Measurements from ENCODE around the gene TBX10. TPM values are rescaled to one million over a fixed set of nuclear protein-coding genes. Genes with fewer than 3 reads are reported as not detected.
A peak's percentile ranks its signal among the peaks of the same experiment; 100 is the strongest.
"Not testable (repeated sequence)": the region's sequence is repeated elsewhere in the genome, so short reads cannot be mapped to it uniquely, and the experiment has no call there.

TBX10 gene
- total RNA-seq, 2 donors from 2014 or later: not detected

- Mint-ChIP-seq H3K27ac (no peak overlapping the region), H3K36me3 (no peaks in the 10 kb centered on the region), H3K9me3 (no peaks in the 10 kb centered on the region)
- peak in 1 of 2 donors; percentile 67 for DNase-seq (ENCODE audit: low spot score in 2 of 2)
- peak; percentile 74 to 85 for ATAC-seq
Measured at GRCh38 chr11:67640021-67640757, 626 bp upstream of the TBX10 start.

- H3K9me3 Mint-ChIP-seq: no peaks in the 10 kb centered on the region
- no peak overlapping the region for H3K27ac Mint-ChIP-seq
- DNase-seq (ENCODE audit: low spot score in 2 of 2) (no peak), ATAC-seq (no peak)
- H3K36me3 Mint-ChIP-seq: no peaks in the 10 kb centered on the region
Measured at GRCh38 chr11:67638535-67639437, 777 bp downstream of the TBX10 start.

- H3K9me3 Mint-ChIP-seq; H3K36me3 Mint-ChIP-seq; H3K27ac Mint-ChIP-seq; ATAC-seq; DNase-seq (ENCODE audit: low spot score in 2 of 2): not testable (repeated sequence)
Measured at GRCh38 chr11:67637441-67637840, 2.1 kb downstream of the TBX10 start.

- no peaks in the 10 kb centered on the region for H3K36me3 Mint-ChIP-seq
- ATAC-seq (no peak), DNase-seq (ENCODE audit: low spot score in 2 of 2) (no peak)
- H3K9me3 Mint-ChIP-seq: no peaks in the 10 kb centered on the region
- H3K27ac Mint-ChIP-seq: no peak overlapping the region
Measured at GRCh38 chr11:67636962-67637361, 2.6 kb downstream of the TBX10 start.

GRCh38 chr11:67635231-67635521 lies 4.4 kb downstream of the TBX10 start:
- H3K36me3 Mint-ChIP-seq: no peaks in the 10 kb centered on the region
- no peaks in the 10 kb centered on the region for H3K9me3 Mint-ChIP-seq
- ATAC-seq (no peak), DNase-seq (ENCODE audit: low spot score in 2 of 2) (no peak)
- no peak overlapping the region for H3K27ac Mint-ChIP-seq

- Mint-ChIP-seq H3K9me3 (no peaks in the 10 kb centered on the region), H3K36me3 (no peaks in the 10 kb centered on the region), H3K27ac (peak overlapping the region in 1 of 2 donors; percentile 51)
- ATAC-seq: no peak
- no peak for DNase-seq (ENCODE audit: low spot score in 2 of 2)
Measured at GRCh38 chr11:67634366-67635230, 5.0 kb downstream of the TBX10 start.

GRCh38 chr11:67633758-67634365 lies 5.7 kb downstream of the TBX10 start:
- Mint-ChIP-seq H3K27ac (no peak overlapping the region), H3K9me3 (no peaks in the 10 kb centered on the region), H3K36me3 (no peaks in the 10 kb centered on the region)
- no peak for DNase-seq (ENCODE audit: low spot score in 2 of 2)
- no peak for ATAC-seq

GRCh38 chr11:67632982-67633755 lies 6.4 kb downstream of the TBX10 start:
- no peak for DNase-seq (ENCODE audit: low spot score in 2 of 2)

GRCh38 chr11:67632175-67632981 lies 7.2 kb downstream of the TBX10 start:
- ATAC-seq: no peak
- Mint-ChIP-seq H3K36me3 (no peaks in the 10 kb centered on the region), H3K27ac (no peak overlapping the region), H3K9me3 (no peaks in the 10 kb centered on the region)
- DNase-seq (ENCODE audit: low spot score in 2 of 2): no peak

More at GRCh38 chr11:67632982-67633755, 6.4 kb downstream of the TBX10 start:
- no peaks in the 10 kb centered on the region for H3K36me3 Mint-ChIP-seq
- H3K9me3 Mint-ChIP-seq: no peaks in the 10 kb centered on the region
- ATAC-seq: no peak
- H3K27ac Mint-ChIP-seq: no peak overlapping the region

GRCh38 chr11:67631853-67632174 lies 7.7 kb downstream of the TBX10 start:
- no peak overlapping the region for H3K27ac Mint-ChIP-seq
- H3K36me3 Mint-ChIP-seq: no peaks in the 10 kb centered on the region
- ATAC-seq (no peak), DNase-seq (ENCODE audit: low spot score in 2 of 2) (no peak)
- H3K9me3 Mint-ChIP-seq: no peaks in the 10 kb centered on the region

GRCh38 chr11:67631411-67631810 lies 8.2 kb downstream of the TBX10 start:
- ATAC-seq (no peak), DNase-seq (ENCODE audit: low spot score in 2 of 2) (no peak)
- H3K36me3 Mint-ChIP-seq: no peaks in the 10 kb centered on the region
- H3K9me3 Mint-ChIP-seq: no peaks in the 10 kb centered on the region
- peak overlapping the region in 1 of 2 donors; percentile 78 for H3K27ac Mint-ChIP-seq

- Mint-ChIP-seq H3K36me3 (no peaks in the 10 kb centered on the region), H3K27ac (peak overlapping the region; percentile 78 to 84), H3K9me3 (no peaks in the 10 kb centered on the region)
- DNase-seq (ENCODE audit: low spot score in 2 of 2): no peak
- no peak for ATAC-seq
Measured at GRCh38 chr11:67630943-67631331, 8.6 kb downstream of the TBX10 start.

- ATAC-seq (peak; percentile 79 to 81), DNase-seq (ENCODE audit: low spot score in 2 of 2) (peak; percentile 96 to 98)
- H3K36me3 Mint-ChIP-seq: no peaks in the 10 kb centered on the region
- no peaks in the 10 kb centered on the region for H3K9me3 Mint-ChIP-seq
- H3K27ac Mint-ChIP-seq: peak overlapping the region; percentile 78 to 84
Measured at GRCh38 chr11:67630228-67630942, 9.2 kb downstream of the TBX10 start.

GRCh38 chr11:67629386-67630227 lies 10.0 kb downstream of the TBX10 start, which contains the start of gene NUDT8:
Gene NUDT8, minus strand, starts transcription at chr11:67629937. Its CDS starts 26 bp downstream, at chr11:67629911.
- DNase-seq (ENCODE audit: low spot score in 2 of 2) (peak; percentile 86 to 91), ATAC-seq (peak; percentile 65 to 72)
- Mint-ChIP-seq H3K36me3 (no peaks in the 10 kb centered on the region), H3K27ac (peak within 1 kb of the TSS; percentile 78 to 91), H3K9me3 (no peaks in the 10 kb centered on the region)

All from activated naive CD4-positive, alpha-beta T cell treated with anti-CD3 and anti-CD28 coated beads, Interleukin-2, amount 50 U/mL, for 72 hours (primary cell).